ENCODE results near the gene PRR20A. TPM values are rescaled to one million over a fixed set of nuclear protein-coding genes. Genes with fewer than 3 reads are reported as not detected.
"Not testable (repeated sequence)": the region's sequence is repeated elsewhere in the genome, so short reads cannot be mapped to it uniquely, and the experiment has no call there.

PRR20A gene
- not detected in 2 replicates for total RNA-seq

DNA sequence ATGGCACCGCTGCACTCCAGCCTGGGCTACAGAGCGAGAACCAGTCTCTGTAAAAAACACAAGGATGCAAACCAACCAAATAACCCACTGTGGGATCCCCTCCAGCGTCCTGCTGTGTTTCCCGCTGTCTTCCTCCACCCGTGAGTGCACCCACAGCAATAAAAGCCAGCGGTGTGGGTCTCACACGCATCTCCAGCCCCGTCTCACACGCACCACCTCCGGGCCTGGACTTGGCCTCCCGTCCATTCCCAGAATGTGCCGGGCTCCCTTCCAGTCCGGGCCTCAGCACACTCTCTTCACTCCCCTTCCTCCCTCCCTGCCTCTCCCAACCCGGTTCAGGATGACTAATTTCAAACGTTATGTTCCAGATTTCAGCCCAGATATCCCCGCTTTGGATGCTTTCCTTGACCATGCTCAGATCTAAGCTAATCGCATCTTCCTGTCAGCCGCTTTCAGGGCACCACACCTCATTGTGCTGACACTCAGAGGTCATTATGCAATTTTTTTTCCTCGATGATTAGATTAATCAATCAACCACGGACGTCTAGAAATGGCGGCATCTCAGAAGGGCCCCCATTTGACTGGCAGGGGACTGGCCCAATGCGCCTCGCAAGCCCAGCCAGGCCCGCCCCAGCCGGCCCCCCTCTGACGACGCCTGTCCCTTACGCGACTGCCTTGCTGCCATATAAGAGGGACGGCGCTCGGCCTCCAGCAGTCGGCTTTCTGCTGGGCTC is at the start of gene PRR20A:
TSS of gene PRR20A (plus strand) at position 684 of the 734 bp plus-strand sequence. CDS start 387 bp downstream, outside the sequence.
- not testable (repeated sequence) for DNase-seq (ENCODE audit: low read depth); FAIRE-seq; H3K27me3 ChIP-seq (ENCODE audit: control insufficient read depth, insufficient read depth, low read length); H3K36me3 ChIP-seq (ENCODE audit: control insufficient read depth, insufficient read depth, low read length); H3K4me3 ChIP-seq (ENCODE audit: low read depth, low read length)

DNA sequence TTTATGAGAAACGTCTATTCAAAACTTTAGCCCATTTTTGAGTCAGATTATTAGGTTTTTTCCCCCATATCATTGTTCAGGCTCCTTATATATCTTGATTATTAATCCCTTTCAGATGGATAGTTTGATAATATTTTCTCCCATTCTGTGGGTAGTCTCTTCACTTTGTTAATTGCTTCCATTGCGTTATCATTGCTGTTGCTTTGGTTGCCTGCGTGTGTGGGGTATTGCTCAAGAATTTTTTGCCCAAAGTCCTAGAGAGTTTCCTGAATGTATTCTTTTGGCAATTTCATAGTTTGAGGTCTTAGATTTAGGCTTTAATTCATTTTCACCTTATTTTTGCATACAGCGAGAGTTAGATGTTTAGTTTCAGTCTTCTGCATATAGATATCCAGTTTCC is 25.8 kb upstream of the PRR20A start:
- no peak for DNase-seq (ENCODE audit: low read depth)
- TF ChIP-seq, protein P1, sequence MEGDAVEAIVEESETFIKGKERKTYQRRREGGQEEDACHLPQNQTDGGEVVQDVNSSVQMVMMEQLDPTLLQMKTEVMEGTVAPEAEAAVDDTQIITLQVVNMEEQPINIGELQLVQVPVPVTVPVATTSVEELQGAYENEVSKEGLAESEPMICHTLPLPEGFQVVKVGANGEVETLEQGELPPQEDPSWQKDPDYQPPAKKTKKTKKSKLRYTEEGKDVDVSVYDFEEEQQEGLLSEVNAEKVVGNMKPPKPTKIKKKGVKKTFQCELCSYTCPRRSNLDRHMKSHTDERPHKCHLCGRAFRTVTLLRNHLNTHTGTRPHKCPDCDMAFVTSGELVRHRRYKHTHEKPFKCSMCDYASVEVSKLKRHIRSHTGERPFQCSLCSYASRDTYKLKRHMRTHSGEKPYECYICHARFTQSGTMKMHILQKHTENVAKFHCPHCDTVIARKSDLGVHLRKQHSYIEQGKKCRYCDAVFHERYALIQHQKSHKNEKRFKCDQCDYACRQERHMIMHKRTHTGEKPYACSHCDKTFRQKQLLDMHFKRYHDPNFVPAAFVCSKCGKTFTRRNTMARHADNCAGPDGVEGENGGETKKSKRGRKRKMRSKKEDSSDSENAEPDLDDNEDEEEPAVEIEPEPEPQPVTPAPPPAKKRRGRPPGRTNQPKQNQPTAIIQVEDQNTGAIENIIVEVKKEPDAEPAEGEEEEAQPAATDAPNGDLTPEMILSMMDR (IDR thresholded peaks at IDR 0.05; ENCODE audit: insufficient read depth, low read length, severe bottlenecking): no peak
- Histone ChIP-seq H3K36me3 (ENCODE audit: control insufficient read depth, insufficient read depth, low read length) (no peaks in the 10 kb centered on the region), H3K27me3 (ENCODE audit: control insufficient read depth, insufficient read depth, low read length) (no peaks in the 10 kb centered on the region), H3K4me3 (ENCODE audit: low read depth, low read length) (no peak overlapping the region)
- FAIRE-seq: no peak

DNA sequence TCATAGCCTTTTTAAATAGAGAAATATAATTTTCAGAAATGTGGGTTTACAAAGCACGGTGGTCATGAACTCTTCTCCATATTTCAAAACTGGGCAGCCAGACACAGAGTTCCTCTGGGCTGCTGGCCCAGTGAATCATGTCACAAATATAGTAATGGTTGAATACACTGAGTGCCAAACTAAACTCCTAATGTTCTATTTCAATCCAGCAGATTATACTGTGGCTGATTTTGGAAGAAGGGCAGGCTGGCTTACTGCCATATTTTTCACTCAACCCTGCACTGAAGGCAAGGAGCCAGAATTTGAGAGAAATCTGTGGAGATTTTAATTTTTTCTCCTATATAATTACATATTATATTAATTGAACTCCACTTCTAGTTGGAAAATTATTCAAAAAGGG is 17.0 kb upstream of the PRR20A start:
- Histone ChIP-seq H3K27me3 (ENCODE audit: control insufficient read depth, insufficient read depth, low read length) (no peaks in the 10 kb centered on the region), H3K36me3 (ENCODE audit: control insufficient read depth, insufficient read depth, low read length) (no peaks in the 10 kb centered on the region), H3K4me3 (ENCODE audit: low read depth, low read length) (no peak overlapping the region)
- no peak for DNase-seq (ENCODE audit: low read depth)
- TF ChIP-seq, protein P1 (IDR thresholded peaks at IDR 0.05; ENCODE audit: insufficient read depth, low read length, severe bottlenecking): no peak
- no peak for FAIRE-seq

- H3K36me3 ChIP-seq (ENCODE audit: control insufficient read depth, insufficient read depth, low read length): no peaks in the 10 kb centered on the region
- TF ChIP-seq, protein P1 (IDR thresholded peaks at IDR 0.05; ENCODE audit: insufficient read depth, low read length, severe bottlenecking): no peak
- no peak for DNase-seq (ENCODE audit: low read depth)
- no peak overlapping the region for H3K4me3 ChIP-seq (ENCODE audit: low read depth, low read length)
- H3K27me3 ChIP-seq (ENCODE audit: control insufficient read depth, insufficient read depth, low read length): no peaks in the 10 kb centered on the region
- no peak for FAIRE-seq
Measured at GRCh38 chr13:57128909-57129308, 11.8 kb upstream of the PRR20A start.

GRCh38 chr13:57136093-57136492 is 4.6 kb upstream of the PRR20A start:
- FAIRE-seq: no peak
- no peak for DNase-seq (ENCODE audit: low read depth)
- H3K27me3 ChIP-seq (ENCODE audit: control insufficient read depth, insufficient read depth, low read length): no peaks in the 10 kb centered on the region
- TF ChIP-seq, protein P1 (IDR thresholded peaks at IDR 0.05; ENCODE audit: insufficient read depth, low read length, severe bottlenecking): no peak
- no peaks in the 10 kb centered on the region for H3K36me3 ChIP-seq (ENCODE audit: control insufficient read depth, insufficient read depth, low read length)
- no peak overlapping the region for H3K4me3 ChIP-seq (ENCODE audit: low read depth, low read length)

- no peaks in the 10 kb centered on the region for H3K27me3 ChIP-seq (ENCODE audit: control insufficient read depth, insufficient read depth, low read length)
- no peak for FAIRE-seq
- no peak for DNase-seq (ENCODE audit: low read depth)
- H3K4me3 ChIP-seq (ENCODE audit: low read depth, low read length): no peak overlapping the region
- H3K36me3 ChIP-seq (ENCODE audit: control insufficient read depth, insufficient read depth, low read length): no peaks in the 10 kb centered on the region
- TF ChIP-seq, protein P1 (IDR thresholded peaks at IDR 0.05; ENCODE audit: insufficient read depth, low read length, severe bottlenecking): no peak
Measured at GRCh38 chr13:57137585-57137984, 3.1 kb upstream of the PRR20A start.
